Germinal center (tissue), 1 donor: ENCODE results near the gene MYO7B.
A peak's percentile ranks its signal among the peaks of the same experiment; 100 is the strongest.

ENCODE experiments used
- DNase-seq: peaks from one replicate; pipeline ENCODE4 v3.0.0; 2012; ENCODE audit warnings: mixed read lengths, low spot score

MYO7B gene

DNA sequence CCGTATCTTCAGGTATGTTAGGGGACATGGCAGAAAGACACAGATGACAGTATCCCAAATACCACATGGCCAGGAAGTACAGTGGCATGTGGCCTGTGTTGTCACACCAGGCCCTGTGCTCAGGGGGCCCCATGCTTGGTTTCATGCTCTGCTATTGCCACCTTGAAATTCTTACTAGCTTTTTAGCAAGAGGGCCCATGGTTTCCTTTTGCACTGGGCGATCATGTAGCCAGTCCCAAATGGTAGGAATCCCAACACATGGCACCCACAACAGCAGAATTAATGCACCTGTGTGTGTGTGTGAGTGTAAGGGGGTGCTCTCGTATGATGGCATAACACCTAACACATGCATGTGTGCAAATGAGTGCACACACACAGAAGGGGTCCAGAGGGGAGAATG, 39.2 kb downstream of the MYO7B start:
- DNase-seq, result no peak

- peak; percentile 44 for DNase-seq
These were observed 39.8 kb downstream of the MYO7B start for GRCh38 chr2:127575185-127575765.

DNA sequence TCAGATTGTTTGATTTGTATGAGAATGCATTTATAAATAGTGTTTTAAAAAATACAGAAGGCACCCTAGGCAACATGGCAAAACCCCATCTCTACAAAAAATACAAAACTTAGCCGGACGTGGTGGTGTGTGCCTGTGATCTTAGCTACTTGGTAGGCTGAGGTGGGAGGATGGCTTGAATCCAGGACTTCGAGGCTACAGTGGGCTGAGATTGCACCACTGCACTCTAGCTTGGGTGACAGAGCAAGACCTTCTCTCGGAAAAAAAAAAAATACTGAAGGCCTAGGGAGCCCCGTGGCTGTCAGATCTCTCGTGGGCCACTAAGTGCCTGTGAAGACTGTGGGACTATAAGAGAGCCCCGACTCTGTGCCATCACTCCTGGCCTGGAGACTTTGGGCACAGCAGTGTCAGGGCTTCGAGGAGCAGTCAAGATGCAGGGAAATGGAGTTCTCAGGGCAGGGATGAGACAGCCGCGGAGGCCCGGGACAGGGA, 40.5 kb downstream of the MYO7B start:
- no peak for DNase-seq

- DNase-seq, result no peak
These were observed 41.1 kb downstream of the MYO7B start for GRCh38 chr2:127576433-127577207.

- DNase-seq, result no peak
These were observed 41.7 kb downstream of the MYO7B start for GRCh38 chr2:127577208-127577475.

GRCh38 chr2:127577503-127577902, 42.0 kb downstream of the MYO7B start:
- no peak for DNase-seq

DNA sequence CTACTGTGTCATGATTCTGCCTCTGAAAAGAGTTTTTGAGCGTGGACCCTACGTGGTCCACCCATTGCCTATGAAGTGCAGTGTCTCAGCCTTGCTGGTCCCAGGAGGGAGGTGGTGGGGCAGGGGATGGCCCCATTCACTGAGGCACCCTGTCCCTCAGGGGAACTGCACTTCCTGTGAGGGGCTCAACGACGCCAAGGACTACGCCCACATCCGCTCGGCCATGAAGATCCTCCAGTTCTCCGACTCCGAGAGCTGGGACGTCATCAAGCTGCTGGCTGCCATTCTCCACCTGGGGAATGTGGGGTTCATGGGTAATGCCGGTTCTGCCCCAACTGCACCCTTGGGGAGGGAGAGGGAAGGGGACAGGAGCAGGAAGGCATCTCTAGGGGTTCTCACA, 42.5 kb downstream of the MYO7B start:
- DNase-seq, result peak; percentile 72

DNA sequence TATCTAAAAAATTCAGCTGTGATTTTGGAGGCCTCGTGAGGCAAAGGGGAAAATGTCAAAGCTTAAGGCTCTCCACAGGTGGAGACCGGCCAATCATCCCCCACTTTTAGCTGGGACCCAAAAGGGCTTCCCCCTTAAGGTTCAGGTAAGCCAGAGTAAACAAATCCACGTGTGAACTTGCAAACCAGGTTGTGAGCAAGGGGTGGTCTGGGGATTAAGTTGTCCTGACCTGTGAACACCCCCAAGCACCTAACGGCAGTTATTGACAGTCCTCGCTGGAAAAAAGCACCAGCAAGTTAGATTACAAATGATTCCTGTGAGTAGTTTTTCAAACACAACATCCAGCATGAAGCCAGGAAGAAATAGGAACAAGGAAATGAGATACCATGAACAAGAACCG, 42.9 kb downstream of the MYO7B start:
- DNase-seq, result no peak

DNA sequence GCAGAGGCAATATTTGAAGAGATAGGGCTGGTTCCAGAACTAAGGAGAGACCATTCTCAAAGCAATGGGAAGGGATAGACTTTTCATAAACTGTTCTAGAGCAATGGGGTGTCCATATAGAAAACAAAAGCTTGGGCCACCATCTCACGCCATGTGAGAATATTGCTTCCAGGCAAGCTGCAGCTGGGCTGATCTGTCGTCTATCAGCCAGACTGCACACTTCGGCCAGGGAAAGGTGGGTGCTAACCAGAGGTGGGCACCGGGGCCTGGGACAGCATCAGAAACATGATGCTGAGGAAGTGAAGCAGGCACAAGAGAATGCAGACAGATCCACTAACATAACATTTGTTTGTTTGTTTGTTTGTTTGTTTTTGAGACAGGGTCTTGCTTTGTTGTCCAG, 43.7 kb downstream of the MYO7B start:
- no peak for DNase-seq

- no peak for DNase-seq
These were observed 44.9 kb downstream of the MYO7B start for GRCh38 chr2:127580167-127581049.

DNA sequence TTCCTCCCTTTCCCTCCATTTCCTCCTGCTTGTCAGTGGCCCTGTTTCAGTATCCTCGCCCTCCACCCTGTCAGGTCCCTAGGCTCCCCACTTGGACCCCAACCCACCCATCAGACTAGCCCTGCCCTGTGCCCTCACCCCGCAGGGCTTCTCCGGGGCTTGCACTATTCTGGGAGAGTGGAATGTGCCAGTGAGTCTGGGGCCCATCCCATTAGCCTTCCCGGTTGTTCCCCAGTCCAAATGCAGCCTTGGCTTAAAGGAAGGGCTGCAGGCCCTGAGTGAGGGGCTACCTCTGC, 45.5 kb downstream of the MYO7B start:
- no peak for DNase-seq

DNA sequence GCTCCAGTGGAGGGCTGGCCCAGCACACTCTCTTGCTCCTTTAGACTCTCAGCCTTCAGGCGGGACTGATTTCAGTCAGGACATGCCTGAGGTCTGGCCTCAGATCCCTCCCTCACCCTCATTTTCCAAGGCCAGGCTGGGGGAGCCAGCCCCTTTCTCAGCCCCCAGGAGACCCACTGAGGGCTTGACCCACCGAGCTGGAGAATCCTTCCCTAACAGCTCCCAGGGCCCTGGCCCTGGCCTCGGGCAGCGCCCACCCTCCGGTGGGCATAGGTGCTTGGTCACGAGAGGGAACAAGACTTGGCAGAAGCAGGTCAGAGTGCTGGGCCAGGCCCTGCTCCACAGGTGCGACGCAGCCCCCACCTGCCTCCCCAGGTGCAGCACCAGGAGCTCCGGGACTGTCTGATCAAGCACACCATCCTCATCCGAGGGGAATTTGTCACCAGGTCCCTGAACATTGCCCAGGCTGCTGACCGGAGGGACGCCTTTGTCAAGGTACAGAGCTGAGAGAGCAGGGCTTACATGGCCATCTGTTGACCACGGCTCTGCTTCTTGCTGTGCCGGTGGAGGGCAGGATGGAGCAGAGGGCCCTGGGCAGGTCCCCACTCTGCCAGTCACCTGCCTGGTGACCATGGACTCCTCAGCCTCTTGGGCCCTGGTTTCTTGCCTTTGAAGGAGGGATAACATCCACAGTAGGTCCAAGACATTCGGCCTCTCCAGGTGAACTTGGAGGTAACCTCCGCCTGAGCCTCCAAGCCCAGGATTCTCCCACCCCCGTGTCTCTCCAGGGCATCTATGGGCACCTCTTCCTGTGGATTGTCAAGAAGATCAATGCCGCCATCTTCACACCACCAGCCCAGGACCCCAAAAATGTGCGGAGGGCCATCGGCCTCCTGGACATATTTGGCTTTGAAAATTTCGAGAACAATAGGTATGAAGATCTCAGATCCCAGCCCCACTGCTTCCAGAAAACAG, 46.3 kb downstream of the MYO7B start:
- no peak for DNase-seq

DNA sequence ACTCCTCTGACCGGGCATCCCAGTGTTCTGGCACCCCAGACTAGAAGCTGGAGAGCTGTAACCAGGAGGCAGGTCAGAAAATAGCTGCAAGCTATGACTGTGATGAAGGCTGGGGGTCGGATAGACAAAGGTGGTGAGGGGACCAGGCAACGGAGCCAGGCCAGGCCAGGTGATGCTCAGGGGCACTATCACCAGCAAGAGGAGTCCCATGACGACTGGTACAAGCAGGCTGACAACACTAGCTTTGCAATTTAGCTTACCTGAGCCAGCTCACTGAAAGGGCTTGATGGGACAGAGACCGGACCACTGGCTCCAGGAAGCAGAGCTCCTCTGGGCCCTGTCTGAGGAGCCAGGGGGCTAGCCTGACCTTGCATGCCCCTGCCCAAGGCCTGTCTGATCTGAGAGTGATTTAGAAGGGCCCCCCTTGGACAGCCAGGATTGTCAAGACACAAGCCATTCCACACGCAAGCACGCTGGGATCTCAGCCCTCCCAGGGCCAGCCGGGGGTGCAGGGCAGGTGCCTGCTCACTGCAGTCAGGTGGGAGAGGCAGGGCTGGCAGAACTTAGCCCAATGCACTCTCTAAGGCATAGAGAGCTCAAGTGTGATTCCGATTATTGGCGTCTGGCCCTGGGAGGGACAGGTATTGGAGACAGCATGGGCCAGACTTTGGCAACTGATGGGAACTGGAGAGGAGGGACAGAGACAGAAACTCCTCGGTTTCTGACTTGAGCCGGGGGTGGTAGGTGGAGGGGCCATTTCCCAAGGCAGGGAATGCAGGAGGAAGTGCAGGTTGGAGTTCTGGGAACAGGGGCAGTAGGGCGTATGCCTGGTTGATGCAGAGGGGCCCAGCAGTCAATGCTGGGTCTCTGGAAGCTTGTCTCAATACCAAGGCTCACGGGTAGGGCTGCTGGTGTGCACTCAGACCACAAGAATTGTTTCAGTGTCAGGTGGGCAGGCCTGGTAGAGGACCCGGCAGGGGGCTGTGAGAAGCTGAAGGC, 47.7 kb downstream of the MYO7B start:
- no peak for DNase-seq

DNA sequence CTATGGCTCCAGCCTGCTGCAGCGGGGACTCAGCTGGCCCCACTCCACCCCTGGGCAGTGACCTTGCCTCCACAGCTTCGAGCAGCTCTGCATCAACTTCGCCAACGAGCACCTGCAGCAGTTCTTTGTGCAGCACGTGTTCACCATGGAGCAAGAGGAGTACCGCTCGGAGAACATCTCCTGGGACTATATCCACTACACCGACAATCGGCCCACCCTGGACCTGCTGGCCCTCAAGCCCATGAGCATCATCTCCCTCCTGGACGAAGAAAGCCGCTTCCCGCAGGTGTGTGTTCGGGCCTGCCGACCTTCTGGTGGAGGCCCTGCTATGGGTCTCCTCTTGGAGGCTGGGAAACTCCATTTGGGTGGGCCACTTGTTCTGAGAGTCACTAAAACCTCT, 48.6 kb downstream of the MYO7B start:
- no peak for DNase-seq

DNA sequence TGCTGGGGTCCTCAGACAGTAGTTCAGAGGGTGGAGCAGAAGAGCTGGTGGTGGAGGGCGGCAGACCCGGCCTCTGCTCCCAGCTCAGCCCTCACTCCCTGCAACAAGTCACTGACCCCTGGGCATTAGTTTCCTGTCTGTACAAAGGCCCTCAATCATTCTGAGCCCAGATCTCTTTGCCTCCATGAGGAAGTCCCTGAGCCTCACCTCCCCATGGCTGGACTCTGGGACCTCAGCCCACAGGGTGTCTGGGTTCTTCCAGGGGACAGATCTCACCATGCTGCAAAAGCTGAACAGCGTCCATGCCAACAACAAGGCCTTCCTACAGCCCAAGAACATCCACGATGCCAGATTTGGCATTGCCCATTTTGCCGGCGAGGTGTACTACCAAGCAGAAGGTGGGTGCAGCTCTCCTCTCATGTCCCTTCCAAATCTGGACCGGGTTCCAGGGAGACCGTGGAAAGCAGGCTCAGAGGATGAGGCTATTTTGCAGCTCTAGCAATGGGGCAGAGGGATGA, 49.1 kb downstream of the MYO7B start:
- no peak for DNase-seq

DNA sequence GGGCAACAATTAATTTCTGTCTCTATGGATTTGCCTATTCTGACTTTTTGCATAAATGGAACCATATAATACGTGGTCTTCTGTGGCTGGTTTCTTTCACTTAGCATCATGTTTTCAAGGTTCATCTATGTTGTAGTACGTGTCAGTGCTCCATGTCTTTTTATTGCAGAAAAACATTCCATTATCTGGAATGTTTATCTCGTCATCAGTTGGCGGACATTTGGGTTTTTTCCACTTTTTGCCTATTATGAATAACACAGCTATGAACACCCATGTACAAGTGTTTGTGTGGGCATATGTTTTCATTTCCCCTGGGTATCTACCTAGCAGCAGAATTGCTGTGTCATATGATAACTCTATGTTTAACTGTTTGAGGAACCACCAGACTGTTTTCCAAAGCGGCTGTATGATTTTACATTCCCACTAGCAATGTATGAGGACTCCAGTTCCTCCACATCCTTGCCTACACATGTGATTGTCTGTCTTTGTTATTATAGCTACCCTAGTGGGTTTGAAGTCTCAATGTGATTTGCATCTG, 49.9 kb downstream of the MYO7B start:
- DNase-seq, result no peak

- DNase-seq, result no peak
These were observed 50.7 kb downstream of the MYO7B start for GRCh38 chr2:127586136-127586535.

DNA sequence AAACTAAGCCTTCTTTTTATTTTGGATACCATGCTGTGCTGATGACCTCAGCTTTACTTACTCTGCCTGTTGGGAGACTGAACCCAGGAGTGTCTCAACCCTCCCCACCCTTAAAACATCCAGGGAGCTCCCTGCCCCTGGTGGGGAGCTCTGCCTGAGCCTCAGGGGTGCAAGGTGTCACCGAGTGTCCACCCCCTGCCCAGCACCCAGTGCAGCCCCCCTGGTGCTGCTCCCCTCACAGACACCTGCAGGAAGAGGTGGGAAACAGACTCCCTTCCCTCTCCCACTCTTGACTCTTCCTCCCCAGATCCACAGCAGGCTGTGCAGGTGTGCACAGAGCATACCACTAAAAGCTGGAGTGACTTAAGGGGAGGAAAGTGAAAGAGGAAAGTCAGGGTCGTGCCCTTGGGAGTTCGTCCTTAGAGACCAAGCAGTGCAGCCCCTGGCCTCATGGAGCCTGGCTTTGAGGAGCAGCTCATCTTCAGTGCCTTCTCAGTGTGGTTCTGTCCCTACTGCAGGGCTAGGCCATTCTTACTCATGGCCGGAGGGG, 51.3 kb downstream of the MYO7B start:
- DNase-seq, result no peak

DNA sequence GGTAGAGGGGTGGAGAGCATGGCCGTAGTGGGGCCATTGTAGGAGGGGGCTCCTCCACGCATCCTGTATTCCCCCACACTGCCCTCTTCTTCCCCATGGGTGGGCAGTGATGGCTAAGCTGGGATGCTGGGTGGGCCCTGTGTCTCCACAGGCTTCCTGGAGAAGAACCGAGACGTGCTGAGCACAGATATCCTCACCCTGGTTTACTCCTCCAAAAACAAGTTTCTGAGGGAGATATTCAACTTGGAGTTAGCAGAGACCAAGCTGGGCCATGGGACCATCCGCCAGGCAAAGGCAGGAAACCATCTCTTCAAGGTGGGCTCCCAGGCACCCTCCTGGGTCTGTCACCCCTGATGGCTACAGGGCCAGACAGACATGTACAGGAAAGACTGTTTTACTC, 52.8 kb downstream of the MYO7B start:
- DNase-seq, result no peak

DNA sequence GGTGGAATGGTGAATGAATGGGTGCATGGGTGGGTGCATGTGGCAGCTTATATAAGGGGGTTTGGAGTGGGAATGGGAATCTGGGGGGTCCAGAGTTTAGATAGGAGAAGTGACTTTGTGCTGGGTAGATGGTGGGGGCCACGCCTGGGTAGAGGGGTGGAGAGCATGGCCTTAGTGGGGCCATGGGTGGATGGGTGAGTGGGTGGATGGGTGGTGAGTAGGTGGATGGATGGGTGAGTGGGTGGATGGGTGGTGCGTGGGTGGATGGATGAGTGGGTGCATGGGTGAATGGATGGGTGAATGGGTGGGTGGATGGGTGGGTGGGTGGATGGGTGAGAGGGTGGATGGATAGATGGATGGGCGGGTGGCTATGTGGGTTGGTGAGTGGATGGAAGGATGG, 53.9 kb downstream of the MYO7B start:
- DNase-seq, result no peak
